Measurements from ENCODE around the gene ZDHHC22.

- TF ChIP-seq CTCF (conservative IDR thresholded peaks at IDR 0.05; ENCODE audit: low read depth in 2 of 2), result no peak
- no peak for TF ChIP-seq POLR2AphosphoS5 (IDR thresholded peaks at IDR 0.05; ENCODE audit: low read depth)
- no peak for TF ChIP-seq EZH2 (IDR thresholded peaks at IDR 0.05; ENCODE audit: low read depth, unreplicated experiment)
- TF ChIP-seq REST (IDR thresholded peaks at IDR 0.05; ENCODE audit: unreplicated experiment), result no peak
- no peak for TF ChIP-seq JUNB (IDR thresholded peaks at IDR 0.05; ENCODE audit: unreplicated experiment)
Observed at GRCh38 chr14:77086951-77087350, 54.6 kb downstream of the ZDHHC22 start.
